GM12865 (cell line): ENCODE results near the gene NUAK2.

Source experiments
- DNase-seq: peaks from one replicate; pipeline ENCODE4 v3.0.0; 2010; ENCODE audit warnings: low read depth
- H3K4me3 ChIP-seq: 2 replicates; pipeline ENCODE4 v1.5.1; 2011; ENCODE audit warnings: mild to moderate bottlenecking, low read depth, low read length, control low read depth
- CTCF ChIP-seq: IDR thresholded peaks from 2 replicates; pipeline ENCODE4 v1.5.1; 2011; ENCODE audit warnings: low read length, control low read depth, low read depth, inconsistent platforms; ENCODE audit not compliant: insufficient read depth; ENCODE audit errors: missing control alignments

Gene NUAK2

GRCh38 chr1:205353612-205354011 is 32.1 kb upstream of the NUAK2 start:
- no peak for TF ChIP-seq CTCF
- DNase-seq, result no peak
- no peak overlapping the region for H3K4me3 ChIP-seq

DNA sequence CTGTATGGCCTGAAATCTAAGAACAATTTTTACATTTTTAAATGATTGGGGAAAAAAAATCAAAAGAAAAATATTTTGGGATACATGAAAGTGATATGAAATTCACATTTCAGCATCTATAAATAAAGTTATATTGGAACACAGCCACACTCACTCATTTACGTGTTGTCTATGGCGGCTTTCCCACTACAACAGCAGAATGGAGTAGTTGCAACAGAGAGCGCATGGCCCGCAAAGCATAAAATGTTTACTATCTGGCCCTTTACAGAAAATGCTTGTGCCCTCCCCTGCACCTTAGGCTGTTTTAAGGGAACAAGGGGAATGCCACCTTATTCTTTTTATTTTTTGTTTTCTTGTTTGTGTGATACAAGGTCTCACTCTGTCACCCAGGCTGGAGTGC is 31.6 kb upstream of the NUAK2 start:
- no peak for TF ChIP-seq CTCF
- H3K4me3 ChIP-seq, result no peak overlapping the region
- no peak for DNase-seq

GRCh38 chr1:205351984-205352713 is 30.6 kb upstream of the NUAK2 start:
- no peak for DNase-seq
- H3K4me3 ChIP-seq, result no peak overlapping the region
- TF ChIP-seq CTCF, result no peak

DNA sequence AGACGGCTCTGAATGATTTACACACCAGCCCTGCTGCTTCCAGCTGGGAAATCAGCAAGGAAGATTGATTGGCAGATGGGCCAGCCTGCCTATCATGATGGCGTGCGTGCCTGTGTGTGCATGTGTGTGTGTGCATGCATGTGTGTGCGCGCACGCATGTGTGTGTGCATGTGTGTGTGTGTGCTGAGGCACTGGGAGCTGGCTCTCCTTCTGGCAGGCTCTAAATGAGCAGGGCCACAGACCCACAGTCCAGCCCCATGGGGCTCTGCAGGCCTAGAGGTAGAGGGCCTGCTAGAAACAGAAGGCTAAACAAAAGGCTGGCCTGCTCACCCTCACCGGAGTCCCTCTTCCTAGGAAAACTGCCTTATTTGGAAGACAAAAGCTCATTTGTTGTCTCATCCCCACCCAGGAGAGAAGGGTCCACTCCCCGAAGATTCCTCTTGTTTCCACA is 29.2 kb upstream of the NUAK2 start:
- TF ChIP-seq CTCF, result no peak
- H3K4me3 ChIP-seq, result no peak overlapping the region
- DNase-seq, result no peak

DNA sequence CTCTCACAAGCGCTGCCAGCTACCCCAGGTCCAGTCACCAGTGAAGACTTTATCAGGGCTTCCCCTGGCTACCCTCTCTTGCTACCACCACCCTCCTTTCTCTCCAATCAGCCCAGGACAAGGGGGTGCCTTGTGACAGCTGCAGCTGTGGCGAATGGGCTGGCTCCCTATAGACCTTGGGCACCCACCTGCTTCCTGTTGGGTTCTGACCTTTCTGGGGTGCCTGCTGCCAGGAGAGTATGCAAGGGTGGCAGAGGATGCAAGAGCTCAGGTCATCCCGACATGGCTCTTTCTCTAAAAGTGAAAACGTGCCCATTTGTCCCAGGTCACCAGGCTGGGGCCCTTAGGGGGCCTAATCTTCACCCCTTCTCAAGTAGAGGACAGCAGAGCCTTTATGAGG is 28.6 kb upstream of the NUAK2 start:
- TF ChIP-seq CTCF, result no peak
- no peak for DNase-seq
- H3K4me3 ChIP-seq, result no peak overlapping the region

- TF ChIP-seq CTCF, result no peak
- no peak overlapping the region for H3K4me3 ChIP-seq
- no peak for DNase-seq
Observed at GRCh38 chr1:205348554-205349487, 27.3 kb upstream of the NUAK2 start.
